Measurements from ENCODE around the gene CSK. TPM values are rescaled to one million over a fixed set of nuclear protein-coding genes. Genes with fewer than 3 reads are reported as not detected.
A peak's percentile ranks its signal among the peaks of the same experiment; 100 is the strongest.

The CSK gene
- total RNA-seq, 2 experiments from 2014 or later = 112 to 355 TPM

GRCh38 chr15:74798388-74799254, 16.7 kb downstream of the CSK start:
- intact Hi-C loops (cut with micrococcal nuclease; ENCODE audit: unreplicated experiment) = no loop called here
- H4K20me1 ChIP-seq (ENCODE audit: insufficient read depth, low read length) = peaks cover 15% of the 10 kb centered on the region; the same call in 1 of the 2 replicates
- peaks cover 68% of the 10 kb centered on the region for H3K4me1 ChIP-seq (ENCODE audit: insufficient read depth, low read length, poor library complexity, severe bottlenecking)
- H3K79me2 ChIP-seq (ENCODE audit: insufficient read depth, low read depth, low read length) = peaks cover 45% of the 10 kb centered on the region
- H3K9me3 ChIP-seq (ENCODE audit: low read length) = no peaks in the 10 kb centered on the region
- POLR2A ChIA-PET = interaction anchor here (1.0 to 2.9 kb wide), 8 partner anchors 9 to 28 kb away, joined by 3 to 16 read pairs (median 8); no protein-coding TSS in a partner anchor
- TF ChIP-seq EZH2phosphoT487 (IDR thresholded peaks at IDR 0.05; ENCODE audit: borderline replicate concordance, low read depth, low read length) = no peak
- TF ChIP-seq, protein P1, sequence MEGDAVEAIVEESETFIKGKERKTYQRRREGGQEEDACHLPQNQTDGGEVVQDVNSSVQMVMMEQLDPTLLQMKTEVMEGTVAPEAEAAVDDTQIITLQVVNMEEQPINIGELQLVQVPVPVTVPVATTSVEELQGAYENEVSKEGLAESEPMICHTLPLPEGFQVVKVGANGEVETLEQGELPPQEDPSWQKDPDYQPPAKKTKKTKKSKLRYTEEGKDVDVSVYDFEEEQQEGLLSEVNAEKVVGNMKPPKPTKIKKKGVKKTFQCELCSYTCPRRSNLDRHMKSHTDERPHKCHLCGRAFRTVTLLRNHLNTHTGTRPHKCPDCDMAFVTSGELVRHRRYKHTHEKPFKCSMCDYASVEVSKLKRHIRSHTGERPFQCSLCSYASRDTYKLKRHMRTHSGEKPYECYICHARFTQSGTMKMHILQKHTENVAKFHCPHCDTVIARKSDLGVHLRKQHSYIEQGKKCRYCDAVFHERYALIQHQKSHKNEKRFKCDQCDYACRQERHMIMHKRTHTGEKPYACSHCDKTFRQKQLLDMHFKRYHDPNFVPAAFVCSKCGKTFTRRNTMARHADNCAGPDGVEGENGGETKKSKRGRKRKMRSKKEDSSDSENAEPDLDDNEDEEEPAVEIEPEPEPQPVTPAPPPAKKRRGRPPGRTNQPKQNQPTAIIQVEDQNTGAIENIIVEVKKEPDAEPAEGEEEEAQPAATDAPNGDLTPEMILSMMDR (conservative IDR thresholded peaks at IDR 0.05; ENCODE audit: low read length) = peak; percentile 59
- no peak overlapping the region for H3K4me3 ChIP-seq (ENCODE audit: low read depth, low read length, poor library complexity, severe bottlenecking)
- H3K9me2 ChIP-seq (ENCODE audit: insufficient read depth, low read length) = no peaks in the 10 kb centered on the region
- H3K27ac ChIP-seq (ENCODE audit: low read depth, low read length, poor library complexity, severe bottlenecking) = peak overlapping the region; percentile 61
- peak overlapping the region; percentile 49 for H3K4me2 ChIP-seq (ENCODE audit: low read length)
- BruUV-seq (replicated peaks) = no TSS peak
- peak; percentile 76 for DNase-seq (ENCODE audit: low spot score)
- no peak overlapping the region for H2AFZ ChIP-seq (ENCODE audit: low read length)
- CTCF ChIA-PET (ENCODE audit: unreplicated experiment) = interaction anchor here (1.0 to 2.0 kb wide), 6 partner anchors 11 to 26 kb away, joined by 4 to 8 read pairs (median 6); no protein-coding TSS in a partner anchor
- peaks cover 92% of the 10 kb centered on the region for H3K36me3 ChIP-seq (ENCODE audit: insufficient read depth, low read length)

- no peak for TF ChIP-seq EZH2phosphoT487 (IDR thresholded peaks at IDR 0.05; ENCODE audit: borderline replicate concordance, low read depth, low read length)
- TF ChIP-seq, protein P1 (conservative IDR thresholded peaks at IDR 0.05; ENCODE audit: low read length) = peak; percentile 47
- Histone ChIP-seq H2AFZ (ENCODE audit: low read length) (no peak overlapping the region), H3K9me2 (ENCODE audit: insufficient read depth, low read length) (no peaks in the 10 kb centered on the region), H3K4me3 (ENCODE audit: low read depth, low read length, poor library complexity, severe bottlenecking) (no peak overlapping the region), H3K27ac (ENCODE audit: low read depth, low read length, poor library complexity, severe bottlenecking) (peak overlapping the region; percentile 61), H3K4me1 (ENCODE audit: insufficient read depth, low read length, poor library complexity, severe bottlenecking) (peaks cover 61% of the 10 kb centered on the region), H4K20me1 (ENCODE audit: insufficient read depth, low read length) (peaks cover 13% of the 10 kb centered on the region; the same call in 1 of the 2 replicates), H3K79me2 (ENCODE audit: insufficient read depth, low read depth, low read length) (peaks cover 39% of the 10 kb centered on the region), H3K36me3 (ENCODE audit: insufficient read depth, low read length) (peaks cover 92% of the 10 kb centered on the region), H3K4me2 (ENCODE audit: low read length) (peak overlapping the region; percentile 49; the same call in 1 of the 2 replicates), H3K9me3 (ENCODE audit: low read length) (no peaks in the 10 kb centered on the region)
- intact Hi-C loops (cut with micrococcal nuclease; ENCODE audit: unreplicated experiment) = no loop called here
- DNase-seq (ENCODE audit: low spot score) = peak; percentile 65
- BruUV-seq (replicated peaks) = no TSS peak
- CTCF ChIA-PET (ENCODE audit: unreplicated experiment) = interaction anchor here (0.6 to 1.8 kb wide), 6 partner anchors 12 to 22 kb away, joined by 4 to 8 read pairs (median 6); no protein-coding TSS in a partner anchor
- POLR2A ChIA-PET = interaction anchor here (0.6 to 1.3 kb wide), 6 partner anchors 11 to 201 kb away, joined by 3 to 9 read pairs (median 6); no protein-coding TSS in a partner anchor
These were observed 17.5 kb downstream of the CSK start for GRCh38 chr15:74799255-74799855.

Data from OCI-LY7 (cell line).